T47D (cell line): ENCODE data around the gene CYP27C1.
"Not testable (repeated sequence)": the region's sequence is repeated elsewhere in the genome, so short reads cannot be mapped to it uniquely, and the experiment has no call there.

Experiments
- DNase-seq, 2 experiments: peaks; one replicate each; pipeline versions ENCODE4 v3.0.0 to v3.0.0-alpha.2; 2011 to 2012; ENCODE audit warnings: low read depth in 1 of 2, low spot score in 1 of 2
- JUND ChIP-seq: IDR thresholded peaks from 2 replicates; pipeline ENCODE4 v1.6.1; 2012; ENCODE audit warnings: low read depth
- in situ Hi-C: cut with HindIII; loops from 2 replicates; pipeline ENCODE4 v1.10.0; 2016; ENCODE audit warnings: low sequenced_read_pairs, low pct_unique_long_range_greater_than_20kb

CYP27C1 gene, protein sequence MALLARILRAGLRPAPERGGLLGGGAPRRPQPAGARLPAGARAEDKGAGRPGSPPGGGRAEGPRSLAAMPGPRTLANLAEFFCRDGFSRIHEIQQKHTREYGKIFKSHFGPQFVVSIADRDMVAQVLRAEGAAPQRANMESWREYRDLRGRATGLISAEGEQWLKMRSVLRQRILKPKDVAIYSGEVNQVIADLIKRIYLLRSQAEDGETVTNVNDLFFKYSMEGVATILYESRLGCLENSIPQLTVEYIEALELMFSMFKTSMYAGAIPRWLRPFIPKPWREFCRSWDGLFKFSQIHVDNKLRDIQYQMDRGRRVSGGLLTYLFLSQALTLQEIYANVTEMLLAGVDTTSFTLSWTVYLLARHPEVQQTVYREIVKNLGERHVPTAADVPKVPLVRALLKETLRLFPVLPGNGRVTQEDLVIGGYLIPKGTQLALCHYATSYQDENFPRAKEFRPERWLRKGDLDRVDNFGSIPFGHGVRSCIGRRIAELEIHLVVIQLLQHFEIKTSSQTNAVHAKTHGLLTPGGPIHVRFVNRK

DNA sequence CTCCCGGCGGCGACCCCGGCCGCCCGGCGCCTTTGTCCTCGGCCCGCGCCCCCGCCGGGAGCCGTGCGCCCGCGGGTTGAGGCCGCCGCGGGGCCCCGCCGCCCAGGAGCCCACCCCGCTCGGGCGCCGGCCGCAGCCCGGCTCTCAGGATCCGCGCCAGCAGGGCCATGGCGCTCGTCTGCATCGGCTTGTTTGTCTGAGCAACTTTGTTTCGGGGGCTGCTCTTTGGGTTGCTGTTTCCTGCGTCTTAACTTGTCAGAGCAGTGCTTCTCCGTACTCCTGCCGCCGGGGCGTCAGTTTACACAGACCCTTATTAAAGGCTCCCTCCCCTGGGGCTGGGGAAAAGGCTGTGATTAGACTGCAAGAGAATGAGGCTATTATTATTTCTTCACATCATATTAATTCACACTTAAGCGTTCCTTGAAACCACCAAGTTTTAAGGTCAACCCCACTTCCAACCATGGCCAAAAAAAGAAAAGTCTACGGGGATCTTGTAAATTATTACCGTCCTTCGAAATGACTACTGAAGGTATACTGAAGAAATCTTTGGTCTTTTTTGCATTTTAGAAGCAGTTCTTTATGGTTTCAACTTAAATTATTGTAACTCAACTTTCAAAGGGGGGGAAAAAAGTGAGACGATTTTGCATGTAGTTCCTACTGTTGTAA, at the start of gene CYP27C1:
CYP27C1 (minus strand) TSS at position 198 of the 666 bp plus-strand sequence; CDS start at position 169, 29 bp downstream.
- in situ Hi-C loops: no loop called here
- no peak for DNase-seq

DNA sequence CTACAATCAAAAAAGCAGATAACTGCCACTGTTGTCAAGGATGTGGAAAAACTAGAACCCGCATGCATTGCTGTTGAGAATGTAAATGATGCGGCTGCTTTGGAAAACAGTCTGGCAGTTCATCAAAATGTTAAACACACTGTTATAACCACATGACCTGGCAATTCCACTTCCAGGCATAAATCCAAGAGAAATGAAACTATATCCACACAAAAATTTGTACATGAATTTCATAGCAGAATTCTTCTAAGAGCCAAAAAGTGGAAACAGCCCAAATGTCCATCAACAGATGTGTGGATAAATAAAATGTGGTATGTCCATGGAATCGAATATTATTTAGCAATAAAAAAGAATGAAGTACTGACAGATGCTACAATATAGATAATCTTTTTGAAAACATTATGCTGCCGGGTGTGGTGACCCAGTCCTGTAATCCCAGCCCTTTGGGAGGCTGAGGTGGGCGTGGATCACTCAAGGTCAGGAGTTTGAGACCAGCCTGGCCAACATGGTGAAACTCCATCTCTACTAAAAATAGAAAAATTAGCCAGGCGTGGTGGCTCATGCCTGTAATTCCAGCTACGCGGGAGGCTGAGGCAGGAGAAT, 41.8 kb upstream of the CYP27C1 start:
- in situ Hi-C loops: no loop called here
- no peak for DNase-seq
- TF ChIP-seq JUND: no peak

More for the DNA sequence above, at the start of gene CYP27C1:
- TF ChIP-seq JUND: no peak

DNA sequence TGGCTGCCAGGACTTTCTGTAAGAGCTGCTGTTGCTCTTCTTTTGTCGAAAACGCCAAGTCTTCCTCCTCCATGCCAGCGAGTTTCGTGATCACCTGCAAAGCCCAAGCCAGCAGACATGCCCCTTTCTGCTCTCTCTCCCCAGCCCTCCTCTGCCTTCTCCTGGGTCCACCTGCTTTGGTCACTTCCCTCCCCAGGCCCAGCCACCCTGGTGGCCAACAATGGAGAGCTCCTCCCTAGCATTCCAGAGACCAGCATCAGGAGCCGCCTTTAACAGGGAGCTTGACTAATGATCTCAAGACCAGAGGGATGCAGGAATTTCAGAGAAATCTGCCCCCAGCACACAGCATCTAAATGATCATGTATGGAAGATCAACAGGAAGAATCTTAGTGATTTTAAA, 39.3 kb upstream of the CYP27C1 start:
- TF ChIP-seq JUND: no peak
- in situ Hi-C loops: no loop called here
- DNase-seq: no peak

DNA sequence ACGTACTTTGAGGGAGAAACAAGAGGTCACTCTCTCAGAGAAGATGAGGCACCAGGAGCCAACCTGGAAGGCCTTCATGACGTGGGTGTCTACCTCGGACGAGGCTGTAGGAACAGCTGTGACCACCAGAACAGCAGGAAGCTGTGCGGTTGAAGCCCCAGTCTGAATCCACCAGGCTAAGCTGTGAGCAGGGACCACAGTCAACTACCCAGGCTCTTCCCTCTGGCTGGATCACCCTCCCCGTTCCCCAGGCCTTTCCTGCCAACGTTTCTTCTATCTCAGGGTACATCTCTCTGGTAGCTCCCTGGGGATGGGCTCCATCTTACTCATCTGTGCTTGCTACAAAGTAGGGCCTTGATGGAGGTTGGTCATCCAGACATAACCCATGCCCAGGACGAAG, 36.8 kb upstream of the CYP27C1 start:
- no peak for TF ChIP-seq JUND
- in situ Hi-C loops: no loop called here
- no peak for DNase-seq

DNA sequence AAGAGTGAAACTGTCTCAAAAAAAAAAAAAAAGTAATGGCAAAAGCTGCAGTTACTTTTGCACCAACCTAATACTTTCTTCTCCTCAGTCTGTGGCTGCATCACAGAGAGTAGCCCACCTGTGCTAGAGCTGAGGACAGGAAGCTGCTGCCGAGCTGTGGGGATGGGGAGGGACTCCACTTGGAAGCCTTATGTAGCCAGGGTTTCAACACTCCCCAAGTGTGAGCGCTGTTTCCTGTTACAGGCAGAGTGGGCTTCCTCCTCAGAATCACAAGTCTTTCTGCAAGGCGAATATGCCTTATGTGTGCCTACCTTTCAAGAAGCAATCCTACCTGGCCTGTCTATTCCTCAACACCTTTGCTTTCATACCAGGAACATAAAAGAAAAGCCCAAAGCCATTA, 36.3 kb upstream of the CYP27C1 start:
- TF ChIP-seq JUND: no peak
- DNase-seq: no peak
- in situ Hi-C loops: no loop called here

DNA sequence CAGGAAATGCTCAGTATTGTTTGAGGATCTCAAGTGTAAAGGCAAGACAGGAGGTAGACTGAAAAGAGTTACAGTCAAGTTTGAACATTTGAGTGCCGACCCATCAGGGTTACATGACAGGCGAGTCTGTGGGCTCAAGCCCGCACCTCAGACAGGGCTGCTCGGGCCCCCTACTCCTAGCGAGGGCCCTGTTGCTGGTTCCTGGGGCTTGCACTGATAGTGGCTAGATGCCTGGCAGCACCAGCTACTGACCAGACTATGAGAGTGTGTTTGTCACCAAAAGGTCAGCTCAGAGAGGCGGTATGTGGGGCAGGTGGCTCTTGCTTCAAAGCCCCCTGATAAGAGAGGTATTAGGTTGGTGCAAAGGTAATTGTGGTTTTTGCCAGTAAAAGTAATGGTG, 35.6 kb upstream of the CYP27C1 start:
- DNase-seq: no peak
- no peak for TF ChIP-seq JUND
- in situ Hi-C loops: no loop called here

DNA sequence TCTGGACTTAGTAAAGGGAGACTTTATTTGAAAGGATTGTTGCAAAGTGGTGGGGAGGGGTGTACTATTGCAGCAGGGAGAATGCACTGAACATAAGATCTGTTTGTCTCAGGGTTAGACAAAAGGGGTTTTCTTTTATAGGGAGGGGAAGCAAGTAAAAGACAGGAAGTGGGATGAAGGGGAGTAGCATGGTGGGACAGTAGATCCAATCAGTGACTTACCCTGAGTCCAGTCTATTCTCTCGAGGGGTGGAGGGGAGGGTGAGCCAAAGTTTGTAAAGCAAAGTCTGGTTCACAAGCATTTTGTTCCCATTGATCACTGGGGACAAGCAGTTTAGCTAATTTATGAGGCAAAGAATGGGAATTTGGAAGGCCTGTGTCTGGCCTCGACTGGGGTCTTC, 35.0 kb upstream of the CYP27C1 start:
- in situ Hi-C loops: no loop called here
- no peak for TF ChIP-seq JUND
- no peak for DNase-seq

DNA sequence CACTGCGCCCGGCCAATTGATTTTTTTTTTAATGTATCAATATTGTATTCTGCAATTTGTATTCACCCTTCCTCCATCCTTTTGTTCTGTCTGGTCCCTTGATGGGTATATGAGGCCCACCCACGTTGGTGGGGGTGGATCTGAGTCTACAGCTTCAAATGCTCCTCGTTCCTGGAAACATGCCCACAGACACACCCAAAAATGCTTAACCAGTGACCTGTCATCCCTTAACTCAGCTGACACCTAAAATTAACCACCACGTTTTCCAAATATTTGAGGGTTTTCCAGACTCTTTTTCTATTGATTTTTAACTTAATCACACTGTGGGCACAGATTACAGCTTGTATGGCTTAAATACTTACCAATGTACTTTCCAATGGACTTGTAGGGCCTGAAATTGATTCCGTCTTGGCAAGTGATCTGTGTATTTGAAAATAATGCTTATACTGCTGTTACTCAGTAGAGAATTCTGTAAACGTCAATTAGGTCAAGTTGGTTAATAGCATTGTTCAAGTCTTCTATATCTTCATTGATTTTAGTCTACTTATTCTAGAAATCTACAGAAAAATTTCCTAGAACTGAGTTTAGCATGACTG, 34.4 kb upstream of the CYP27C1 start:
- no peak for DNase-seq
- TF ChIP-seq JUND: no peak
- in situ Hi-C loops: no loop called here

DNA sequence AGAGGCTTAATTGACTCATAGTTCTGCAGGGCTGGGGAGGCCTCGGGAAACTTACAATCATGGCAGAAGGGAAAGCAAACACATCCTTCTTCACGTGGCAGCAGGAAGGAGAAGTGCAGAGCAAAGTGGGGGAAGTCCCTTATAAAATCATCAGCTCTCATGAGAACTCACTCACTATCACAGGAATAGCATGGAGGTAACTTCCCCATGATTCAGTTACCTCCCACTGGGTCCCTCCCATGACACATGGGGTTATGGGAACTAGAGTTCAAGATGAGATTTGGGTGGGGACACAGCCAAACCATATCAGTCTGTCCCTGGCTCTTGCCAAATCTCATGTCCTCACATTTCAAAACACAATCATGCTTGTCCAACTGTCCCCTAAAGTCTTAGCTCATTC, 21.1 kb upstream of the CYP27C1 start:
- in situ Hi-C loops, DNase-seq: not testable (repeated sequence)

DNA sequence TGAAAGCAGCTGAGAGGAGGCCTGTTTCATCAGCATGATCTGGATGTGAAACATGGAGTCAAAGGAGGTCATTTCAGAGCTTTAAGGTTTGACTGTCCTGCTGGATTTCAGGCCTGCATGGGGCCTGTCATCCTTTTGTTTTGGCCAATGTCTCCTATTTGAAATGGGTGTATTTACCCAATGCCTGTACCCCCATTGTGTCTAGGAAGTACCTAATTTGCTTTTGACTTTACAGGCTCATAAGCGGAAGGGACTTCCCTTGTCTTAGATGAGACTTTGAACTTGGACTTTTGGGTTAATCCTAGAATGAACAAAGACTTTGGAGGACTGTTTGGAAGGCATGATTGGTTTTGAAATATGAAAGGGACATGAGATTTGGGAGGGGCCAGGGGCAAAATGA, 19.3 kb upstream of the CYP27C1 start:
- TF ChIP-seq JUND: no peak
- no peak for DNase-seq
- in situ Hi-C loops: no loop called here

DNA sequence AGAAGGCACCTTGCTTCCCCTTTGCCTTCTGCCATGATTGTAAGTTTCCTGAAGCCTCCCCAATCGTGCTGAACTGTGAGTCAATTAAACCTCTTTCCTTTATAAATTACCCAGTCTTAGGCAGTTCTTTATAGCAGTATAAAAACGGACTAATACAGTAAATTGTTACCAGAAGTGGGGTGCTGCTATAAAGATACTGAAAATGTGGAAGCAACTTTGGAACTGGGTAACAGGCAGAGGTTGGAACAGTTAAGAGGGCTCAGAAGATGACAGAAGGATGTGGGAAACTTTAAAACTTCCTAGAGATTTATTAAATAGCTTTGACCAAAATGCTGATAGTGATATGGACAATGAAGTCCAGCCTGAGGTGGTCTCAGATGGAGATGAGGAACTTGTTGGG, 17.7 kb upstream of the CYP27C1 start:
- DNase-seq, in situ Hi-C loops: not testable (repeated sequence)

DNA sequence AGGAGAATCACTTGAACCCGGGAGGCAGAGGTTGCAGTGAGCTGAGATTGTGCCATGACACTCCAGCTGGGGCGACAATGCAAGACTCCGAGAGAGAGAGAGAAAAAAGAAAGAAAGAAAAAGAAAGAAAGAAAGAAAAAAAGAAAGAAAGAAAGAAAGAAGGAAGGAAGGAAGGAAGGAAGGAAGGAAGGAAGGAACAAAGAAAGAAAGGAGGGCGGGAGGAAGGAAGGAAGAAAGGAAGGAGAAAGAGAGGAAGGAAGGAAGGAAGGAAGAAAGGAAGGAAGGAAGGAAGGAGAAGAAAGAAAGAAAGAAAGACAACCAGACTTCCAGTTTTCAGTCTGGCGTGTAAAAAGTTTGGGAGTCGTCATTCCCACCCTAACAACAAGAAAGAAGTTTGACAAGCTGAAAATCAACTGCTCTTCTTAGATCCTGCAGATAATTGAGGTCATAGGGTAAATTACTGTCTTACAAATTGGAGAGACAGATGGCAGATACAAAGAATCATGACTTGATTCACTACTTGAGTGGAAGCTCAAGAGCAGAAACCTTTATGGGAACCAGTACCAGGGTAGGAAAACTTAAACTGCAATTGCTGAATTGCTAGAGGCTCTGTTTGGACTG, 15.1 kb upstream of the CYP27C1 start:
- TF ChIP-seq JUND: no peak
- in situ Hi-C loops: no loop called here
- DNase-seq: no peak

DNA sequence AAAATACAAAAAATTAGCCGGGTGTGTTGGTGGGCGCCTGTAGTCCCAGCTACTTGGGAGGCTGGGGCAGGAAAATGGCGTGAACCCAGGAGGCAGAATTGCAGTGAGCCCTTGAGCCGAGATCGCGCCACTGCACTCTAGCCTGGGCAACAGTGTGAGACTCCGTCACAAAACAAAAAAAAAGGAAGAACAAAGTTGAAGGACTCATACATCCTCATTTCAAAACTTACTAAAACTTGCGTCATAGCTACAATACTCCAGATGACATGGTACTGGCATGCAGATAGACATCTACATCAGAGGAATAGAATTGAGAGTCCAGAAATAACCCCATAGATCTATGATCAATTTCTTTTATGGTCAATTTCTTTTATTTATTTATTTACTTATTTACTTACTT, 13.6 kb upstream of the CYP27C1 start:
- in situ Hi-C loops: no loop called here
- DNase-seq: no peak
- TF ChIP-seq JUND: no peak
